ENCODE results near the gene CACNG4.

Gene CACNG4

GRCh38 chr17:67050471-67051154, 86.1 kb downstream of the CACNG4 start:
- no peaks in the 10 kb centered on the region for H3K36me3 ChIP-seq (ENCODE audit: control insufficient read depth, insufficient read depth, low read length)
- no peaks in the 10 kb centered on the region for H3K4me1 ChIP-seq (ENCODE audit: control insufficient read depth, insufficient read depth, low read length)
- H3K27ac ChIP-seq (ENCODE audit: low read length), result no peak overlapping the region
- H3K9me3 ChIP-seq (ENCODE audit: control insufficient read depth, insufficient read depth, low read length), result peaks cover 3% of the 10 kb centered on the region
- no peak for DNase-seq (ENCODE audit: low read depth, low spot score)
- no peaks in the 10 kb centered on the region for H3K27me3 ChIP-seq (ENCODE audit: control insufficient read depth, insufficient read depth, low read length)
- H3K4me3 ChIP-seq (ENCODE audit: low read length), result no peak overlapping the region
- no CpG with 5 or more reads among the region's 6 CpGs for WGBS (ENCODE audit: insufficient coverage, insufficient read length)

GRCh38 chr17:67051155-67051538, 86.6 kb downstream of the CACNG4 start:
- Histone ChIP-seq H3K9me3 (ENCODE audit: control insufficient read depth, insufficient read depth, low read length) (peaks cover 3% of the 10 kb centered on the region), H3K4me3 (ENCODE audit: low read length) (no peak overlapping the region), H3K27ac (ENCODE audit: low read length) (no peak overlapping the region), H3K36me3 (ENCODE audit: control insufficient read depth, insufficient read depth, low read length) (no peaks in the 10 kb centered on the region), H3K4me1 (ENCODE audit: control insufficient read depth, insufficient read depth, low read length) (no peaks in the 10 kb centered on the region), H3K27me3 (ENCODE audit: control insufficient read depth, insufficient read depth, low read length) (no peaks in the 10 kb centered on the region)
- DNase-seq (ENCODE audit: low read depth, low spot score), result no peak
- WGBS (ENCODE audit: insufficient coverage, insufficient read length), result no CpG with 5 or more reads among the region's 4 CpGs

- peaks cover 3% of the 10 kb centered on the region for H3K9me3 ChIP-seq (ENCODE audit: control insufficient read depth, insufficient read depth, low read length)
- H3K4me3 ChIP-seq (ENCODE audit: low read length), result no peak overlapping the region
- no peaks in the 10 kb centered on the region for H3K36me3 ChIP-seq (ENCODE audit: control insufficient read depth, insufficient read depth, low read length)
- no CpG with 5 or more reads among the region's 5 CpGs for WGBS (ENCODE audit: insufficient coverage, insufficient read length)
- no peaks in the 10 kb centered on the region for H3K27me3 ChIP-seq (ENCODE audit: control insufficient read depth, insufficient read depth, low read length)
- no peak for DNase-seq (ENCODE audit: low read depth, low spot score)
- H3K27ac ChIP-seq (ENCODE audit: low read length), result no peak overlapping the region
- H3K4me1 ChIP-seq (ENCODE audit: control insufficient read depth, insufficient read depth, low read length), result no peaks in the 10 kb centered on the region
These were observed 87.3 kb downstream of the CACNG4 start for GRCh38 chr17:67051837-67052236.

GRCh38 chr17:67052720-67053437, 88.4 kb downstream of the CACNG4 start:
- Histone ChIP-seq H3K27ac (ENCODE audit: low read length) (no peak overlapping the region), H3K36me3 (ENCODE audit: control insufficient read depth, insufficient read depth, low read length) (no peaks in the 10 kb centered on the region), H3K27me3 (ENCODE audit: control insufficient read depth, insufficient read depth, low read length) (no peaks in the 10 kb centered on the region), H3K4me1 (ENCODE audit: control insufficient read depth, insufficient read depth, low read length) (no peaks in the 10 kb centered on the region), H3K4me3 (ENCODE audit: low read length) (no peak overlapping the region), H3K9me3 (ENCODE audit: control insufficient read depth, insufficient read depth, low read length) (peaks cover 1% of the 10 kb centered on the region)
- no CpG with 5 or more reads among the region's 9 CpGs for WGBS (ENCODE audit: insufficient coverage, insufficient read length)
- no peak for DNase-seq (ENCODE audit: low read depth, low spot score)

DNA sequence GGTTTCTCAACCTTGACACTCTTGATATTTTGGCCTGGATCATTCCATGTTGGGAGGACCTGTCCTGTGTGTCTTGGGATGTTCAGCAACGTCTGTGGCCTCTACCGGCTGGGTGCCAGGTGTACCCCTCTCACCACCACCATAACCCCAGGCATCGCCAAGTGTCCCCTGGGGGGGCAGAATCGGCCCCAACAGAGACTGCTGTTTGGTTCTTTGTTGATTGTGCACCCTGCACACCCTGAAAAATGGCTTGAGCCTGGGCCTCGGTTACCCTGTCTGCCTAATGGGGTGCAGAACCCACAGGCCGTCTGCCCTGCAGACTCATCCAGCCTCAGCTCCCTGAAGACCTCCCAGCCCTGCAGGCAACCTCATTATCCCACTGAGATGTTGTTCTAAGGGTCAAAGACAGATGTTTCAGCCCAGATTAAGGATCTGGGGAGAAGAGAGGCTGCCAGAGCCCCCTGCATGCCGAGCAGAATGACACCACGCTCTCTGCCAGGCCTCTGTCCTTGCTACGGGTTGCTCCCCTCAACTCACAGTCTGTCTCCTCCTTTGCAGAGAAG, 89.0 kb downstream of the CACNG4 start:
- Histone ChIP-seq H3K27me3 (ENCODE audit: control insufficient read depth, insufficient read depth, low read length) (no peaks in the 10 kb centered on the region), H3K4me1 (ENCODE audit: control insufficient read depth, insufficient read depth, low read length) (no peaks in the 10 kb centered on the region), H3K4me3 (ENCODE audit: low read length) (no peak overlapping the region), H3K36me3 (ENCODE audit: control insufficient read depth, insufficient read depth, low read length) (no peaks in the 10 kb centered on the region), H3K27ac (ENCODE audit: low read length) (no peak overlapping the region), H3K9me3 (ENCODE audit: control insufficient read depth, insufficient read depth, low read length) (peaks cover 1% of the 10 kb centered on the region)
- no CpG with 5 or more reads among the region's 9 CpGs for WGBS (ENCODE audit: insufficient coverage, insufficient read length)
- no peak for DNase-seq (ENCODE audit: low read depth, low spot score)

DNA sequence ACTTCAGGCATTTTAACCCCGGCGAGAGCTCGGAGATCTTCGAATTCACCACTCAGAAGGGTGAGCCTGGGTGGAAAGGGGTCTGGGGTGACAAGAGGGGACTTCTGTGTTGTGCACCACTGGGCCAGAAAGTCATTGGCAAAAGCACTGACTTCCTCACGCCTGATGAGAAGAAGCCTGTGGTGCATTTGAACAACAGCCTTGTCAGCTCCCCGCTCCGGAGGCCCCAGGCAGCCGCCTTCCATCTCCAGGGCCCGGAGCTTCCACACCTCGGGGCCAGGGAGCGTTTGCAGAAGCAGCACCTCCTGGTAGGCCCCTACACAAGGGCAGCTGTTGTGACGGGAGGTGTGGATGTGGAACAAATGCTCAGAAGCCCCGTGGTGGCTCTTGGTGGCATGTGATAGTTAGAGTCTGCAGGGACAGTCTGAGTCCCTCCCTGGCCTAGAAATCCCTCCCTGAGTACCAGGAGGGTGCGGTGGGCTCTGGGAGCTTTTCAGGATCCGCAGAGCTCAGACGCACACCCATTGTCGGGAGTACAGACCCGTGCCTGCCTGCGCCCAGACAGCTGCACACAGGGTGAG, 89.6 kb downstream of the CACNG4 start:
- DNase-seq (ENCODE audit: low read depth, low spot score), result no peak
- no CpG with 5 or more reads among the region's 19 CpGs for WGBS (ENCODE audit: insufficient coverage, insufficient read length)
- H3K27me3 ChIP-seq (ENCODE audit: control insufficient read depth, insufficient read depth, low read length), result no peaks in the 10 kb centered on the region
- no peak overlapping the region for H3K4me3 ChIP-seq (ENCODE audit: low read length)
- peaks cover 1% of the 10 kb centered on the region for H3K9me3 ChIP-seq (ENCODE audit: control insufficient read depth, insufficient read depth, low read length)
- no peaks in the 10 kb centered on the region for H3K36me3 ChIP-seq (ENCODE audit: control insufficient read depth, insufficient read depth, low read length)
- H3K27ac ChIP-seq (ENCODE audit: low read length), result no peak overlapping the region
- no peaks in the 10 kb centered on the region for H3K4me1 ChIP-seq (ENCODE audit: control insufficient read depth, insufficient read depth, low read length)

DNA sequence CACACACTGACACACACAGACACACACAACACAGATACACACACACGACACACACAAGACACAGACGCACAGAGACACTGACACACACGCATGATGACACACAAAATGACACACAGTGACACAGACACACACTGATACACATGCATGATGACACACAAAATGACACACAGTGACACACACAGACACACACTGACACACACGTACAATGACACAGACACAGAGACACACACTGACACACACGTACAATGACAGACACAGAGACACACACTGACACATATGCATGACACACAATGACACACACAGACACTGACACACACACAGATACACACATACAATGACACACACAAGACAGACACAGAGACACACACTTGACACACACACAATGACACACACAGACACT, 90.1 kb downstream of the CACNG4 start:
- H3K27me3 ChIP-seq (ENCODE audit: control insufficient read depth, insufficient read depth, low read length), result no peaks in the 10 kb centered on the region
- no peak for DNase-seq (ENCODE audit: low read depth, low spot score)
- peaks cover under 1% of the 10 kb centered on the region for H3K9me3 ChIP-seq (ENCODE audit: control insufficient read depth, insufficient read depth, low read length)
- H3K4me1 ChIP-seq (ENCODE audit: control insufficient read depth, insufficient read depth, low read length), result no peaks in the 10 kb centered on the region
- WGBS (ENCODE audit: insufficient coverage, insufficient read length), result no CpG with 5 or more reads among the region's 5 CpGs
- H3K27ac ChIP-seq (ENCODE audit: low read length), result no peak overlapping the region
- H3K4me3 ChIP-seq (ENCODE audit: low read length), result no peak overlapping the region
- no peaks in the 10 kb centered on the region for H3K36me3 ChIP-seq (ENCODE audit: control insufficient read depth, insufficient read depth, low read length)

- H3K27me3 ChIP-seq (ENCODE audit: control insufficient read depth, insufficient read depth, low read length), result no peaks in the 10 kb centered on the region
- DNase-seq (ENCODE audit: low read depth, low spot score), result no peak
- H3K4me1 ChIP-seq (ENCODE audit: control insufficient read depth, insufficient read depth, low read length), result no peaks in the 10 kb centered on the region
- no peak overlapping the region for H3K4me3 ChIP-seq (ENCODE audit: low read length)
- no peak overlapping the region for H3K27ac ChIP-seq (ENCODE audit: low read length)
- H3K9me3 ChIP-seq (ENCODE audit: control insufficient read depth, insufficient read depth, low read length), result no peaks in the 10 kb centered on the region
- WGBS (ENCODE audit: insufficient coverage, insufficient read length), result no CpG with 5 or more reads among the region's 19 CpGs
- no peaks in the 10 kb centered on the region for H3K36me3 ChIP-seq (ENCODE audit: control insufficient read depth, insufficient read depth, low read length)
These were observed 90.5 kb downstream of the CACNG4 start for GRCh38 chr17:67055041-67055443.

- no CpG with 5 or more reads among the region's 29 CpGs for WGBS (ENCODE audit: insufficient coverage, insufficient read length)
These were observed 91.6 kb downstream of the CACNG4 start for GRCh38 chr17:67055811-67056745.

More at GRCh38 chr17:67055811-67056745, 91.6 kb downstream of the CACNG4 start:
- Histone ChIP-seq H3K4me3 (ENCODE audit: low read length) (no peak overlapping the region), H3K9me3 (ENCODE audit: control insufficient read depth, insufficient read depth, low read length) (no peaks in the 10 kb centered on the region), H3K36me3 (ENCODE audit: control insufficient read depth, insufficient read depth, low read length) (no peaks in the 10 kb centered on the region), H3K27me3 (ENCODE audit: control insufficient read depth, insufficient read depth, low read length) (no peaks in the 10 kb centered on the region), H3K27ac (ENCODE audit: low read length) (no peak overlapping the region), H3K4me1 (ENCODE audit: control insufficient read depth, insufficient read depth, low read length) (no peaks in the 10 kb centered on the region)
- no peak for DNase-seq (ENCODE audit: low read depth, low spot score)
